GM18858 (cell line): ENCODE data around the gene URI1.

Experiments
- ATAC-seq: cut with Tn5 transposase; IDR thresholded peaks from one replicate; pipeline ENCODE4 v1.9.1; 2021; ENCODE audit not compliant: unreplicated experiment

The URI1 gene

DNA sequence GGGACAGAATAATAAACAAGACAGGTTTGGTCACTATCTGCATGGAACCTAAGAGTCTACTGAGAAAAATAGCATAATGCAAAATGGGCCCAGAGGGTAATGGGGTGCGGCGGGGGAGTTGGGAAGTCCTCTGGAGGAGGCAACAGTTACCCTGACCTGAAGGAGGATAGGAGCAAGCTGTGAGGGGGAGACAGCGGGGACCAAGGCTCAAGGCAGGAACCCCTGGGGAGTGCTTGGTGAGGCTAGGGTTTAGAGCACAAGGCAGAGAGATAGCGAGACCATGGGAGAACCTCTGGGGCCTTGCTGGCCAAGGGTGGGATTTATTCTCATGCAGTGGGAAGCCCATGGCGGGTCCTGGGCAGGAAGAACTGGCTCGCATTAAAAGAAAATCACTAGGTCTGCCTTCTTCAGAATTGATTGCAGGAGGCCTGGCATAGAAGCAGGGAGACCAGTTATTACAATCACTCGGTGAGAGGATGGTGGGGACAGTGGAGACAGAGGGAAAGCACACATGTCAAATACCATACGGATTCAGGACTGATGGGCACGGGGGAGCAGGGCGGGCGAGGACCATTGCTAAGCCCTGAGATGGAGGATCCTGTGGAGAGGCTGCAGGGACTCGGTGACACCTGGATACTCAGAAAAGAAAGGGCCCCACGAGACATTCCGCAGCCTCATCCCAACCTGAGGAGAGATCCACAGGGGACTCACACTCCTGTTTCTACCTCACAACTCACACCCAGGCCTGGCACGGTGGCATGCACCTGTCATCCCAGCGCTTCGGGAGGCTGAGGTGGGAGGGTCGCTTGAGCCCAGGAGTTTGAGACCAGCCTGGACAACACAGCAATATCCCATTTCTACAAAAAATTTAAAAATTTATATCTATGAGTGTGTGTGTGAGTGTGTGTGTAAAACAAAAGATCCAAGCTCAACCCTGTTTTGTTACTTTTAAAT is 110.4 kb downstream of the URI1 start:
- ATAC-seq: no peak

DNA sequence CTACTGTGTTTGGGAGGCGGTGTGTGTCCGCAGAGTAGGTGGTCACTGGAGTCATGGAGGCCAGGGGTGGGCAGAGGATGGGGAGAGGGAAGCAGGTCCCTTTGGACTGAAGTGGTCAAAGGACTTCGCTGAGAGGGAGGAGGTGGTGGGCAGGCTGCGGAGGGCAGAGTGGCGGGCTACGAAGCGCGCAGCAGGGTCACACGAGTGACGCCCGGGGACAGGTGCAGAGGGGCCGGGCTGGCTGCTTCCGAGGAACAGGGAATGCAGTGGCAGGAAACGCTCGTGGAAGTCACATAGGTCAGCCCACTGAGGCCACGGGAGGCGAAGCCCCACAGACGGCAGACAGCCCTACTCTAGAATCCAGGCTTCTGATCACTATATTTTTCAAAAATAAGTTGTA is 111.5 kb downstream of the URI1 start:
- ATAC-seq: no peak

DNA sequence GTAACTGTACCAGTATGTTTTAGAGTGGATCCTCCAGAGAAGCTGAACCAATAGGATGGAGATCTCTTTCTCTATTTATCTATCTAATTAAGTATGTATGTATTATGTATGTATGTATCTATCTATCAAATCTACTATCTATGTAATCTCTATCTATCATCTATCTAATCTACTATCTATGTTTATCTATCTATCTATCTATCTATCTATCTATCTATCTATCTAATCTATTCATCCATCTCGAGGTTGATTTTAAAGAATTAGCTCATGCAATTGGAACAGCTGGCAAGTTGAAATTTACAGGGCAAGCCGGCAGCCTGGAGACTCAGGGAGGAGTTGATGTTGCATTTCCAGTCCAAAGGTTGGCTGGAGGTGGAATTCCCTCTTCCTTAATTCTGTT is 112.2 kb downstream of the URI1 start:
- ATAC-seq: no peak

DNA sequence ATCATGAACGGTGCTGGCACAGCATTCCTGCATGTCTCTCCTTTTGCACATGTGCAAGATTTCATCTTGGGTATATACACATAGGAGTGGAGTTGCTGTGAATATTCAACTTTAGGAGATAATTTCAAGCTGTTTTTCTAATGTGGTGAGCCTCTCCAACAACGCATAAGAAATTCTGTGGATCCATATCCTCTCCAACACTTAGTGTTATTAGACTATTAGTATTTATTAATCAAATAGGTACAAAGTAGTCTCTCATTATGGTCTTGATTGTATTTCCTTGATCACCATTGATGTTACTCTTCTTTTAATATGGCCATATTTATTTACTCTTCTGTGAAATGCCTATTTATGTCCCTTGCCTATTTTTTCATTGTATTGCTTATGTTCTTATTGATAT is 114.5 kb downstream of the URI1 start:
- no peak for ATAC-seq

DNA sequence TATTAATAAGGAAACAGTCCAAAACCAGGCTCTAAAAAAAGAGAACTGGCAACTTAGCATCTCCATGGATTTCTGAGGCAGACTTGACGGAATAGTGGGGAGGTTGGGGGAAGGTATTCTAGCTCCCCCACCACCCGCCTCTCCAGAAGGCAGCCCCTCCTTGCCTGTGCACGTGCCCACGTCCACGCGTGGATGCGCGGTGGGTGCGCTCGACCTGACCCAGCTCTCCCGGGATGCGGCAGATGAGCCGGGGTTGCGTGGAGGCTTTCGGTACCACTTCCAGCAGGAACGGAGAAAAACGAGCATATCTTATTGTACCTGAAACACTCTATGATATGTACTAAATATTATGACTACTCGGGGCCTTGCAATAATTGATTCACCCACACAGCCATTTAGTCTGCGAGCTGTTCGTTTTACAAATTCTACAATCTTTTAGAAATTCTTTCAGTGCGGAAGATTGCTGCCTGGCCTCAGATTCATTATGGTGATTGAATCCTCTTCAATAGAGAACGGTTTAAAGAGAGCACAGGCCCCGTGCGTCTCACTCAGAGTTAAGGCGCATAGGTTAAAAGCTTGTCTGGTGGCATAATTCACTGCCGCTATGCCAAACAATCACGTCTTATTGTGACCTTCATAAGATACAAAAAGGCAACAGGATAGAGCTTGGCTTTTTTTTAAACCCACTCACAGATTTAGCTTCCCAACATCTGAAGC is 117.9 kb downstream of the URI1 start:
- no peak for ATAC-seq

DNA sequence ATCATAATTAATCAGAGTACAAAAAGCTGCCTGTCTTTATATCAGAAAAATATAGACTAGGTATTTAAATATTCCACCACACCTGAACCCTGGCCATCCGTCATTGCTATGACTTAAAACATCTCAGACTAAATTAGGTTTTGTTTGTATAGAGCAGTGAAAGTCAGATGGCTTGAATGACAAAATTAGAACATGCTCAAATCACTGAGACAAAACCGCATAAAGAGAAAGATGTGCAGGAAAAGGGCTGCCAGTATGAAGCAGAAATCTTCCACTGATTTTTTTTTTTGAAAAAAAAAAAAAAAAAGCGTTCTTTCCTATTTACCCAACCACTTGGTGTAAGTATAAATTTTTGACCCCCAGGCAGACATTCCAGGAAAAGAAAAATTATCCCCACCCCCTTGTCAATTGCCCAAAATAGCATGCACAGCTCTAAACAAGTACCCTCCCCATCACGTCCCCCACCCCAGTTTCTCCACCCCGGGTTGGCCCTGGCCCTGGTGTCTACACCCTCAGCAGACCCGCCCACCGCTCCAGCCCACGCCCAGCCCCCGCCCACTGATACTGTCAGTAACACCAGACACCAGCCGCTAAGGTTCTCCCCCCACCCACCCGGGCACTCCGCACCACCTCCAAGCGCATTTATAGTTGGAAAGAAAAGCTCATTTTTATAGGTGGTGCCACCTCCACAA is 118.6 kb downstream of the URI1 start:
- ATAC-seq: no peak

DNA sequence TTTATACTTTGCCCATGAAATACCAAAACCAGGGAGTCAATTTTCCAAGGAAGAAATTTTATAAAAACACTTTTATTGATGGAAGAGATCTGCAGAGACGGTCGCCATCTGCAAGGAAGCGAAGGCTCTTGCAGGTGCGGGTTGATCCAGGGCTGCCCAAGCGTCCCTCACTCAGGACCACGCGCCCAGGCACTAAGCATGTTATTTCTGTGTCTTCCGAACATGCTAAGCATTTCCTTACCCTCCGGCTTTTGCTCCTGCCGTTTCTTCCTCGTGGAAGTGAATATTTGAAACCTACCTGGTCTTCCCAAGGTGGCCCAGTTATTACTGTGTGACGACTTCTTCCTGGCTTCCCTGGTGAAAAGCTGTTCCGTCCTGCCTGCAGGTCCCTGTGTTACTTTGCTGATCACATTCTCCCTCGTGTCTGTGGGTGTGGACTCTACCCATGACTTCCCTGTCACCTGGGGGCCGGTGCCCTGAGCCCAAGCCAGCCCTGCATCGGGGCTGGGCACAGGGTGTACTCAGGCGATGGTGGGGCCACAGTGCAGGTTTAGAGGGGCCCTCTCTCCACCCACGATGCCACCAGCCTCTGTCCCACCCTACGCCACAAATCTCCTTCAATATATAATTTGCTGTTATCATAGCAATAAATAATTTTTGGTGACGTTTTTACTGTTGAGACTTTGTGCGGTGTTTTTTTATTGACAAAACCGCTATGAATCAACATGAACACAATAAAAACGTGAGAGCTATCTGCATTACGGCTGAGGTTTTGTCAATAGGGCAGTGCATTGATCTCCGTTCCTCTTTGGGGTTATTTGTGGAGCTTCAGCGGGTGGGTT is 119.4 kb downstream of the URI1 start:
- ATAC-seq: no peak

DNA sequence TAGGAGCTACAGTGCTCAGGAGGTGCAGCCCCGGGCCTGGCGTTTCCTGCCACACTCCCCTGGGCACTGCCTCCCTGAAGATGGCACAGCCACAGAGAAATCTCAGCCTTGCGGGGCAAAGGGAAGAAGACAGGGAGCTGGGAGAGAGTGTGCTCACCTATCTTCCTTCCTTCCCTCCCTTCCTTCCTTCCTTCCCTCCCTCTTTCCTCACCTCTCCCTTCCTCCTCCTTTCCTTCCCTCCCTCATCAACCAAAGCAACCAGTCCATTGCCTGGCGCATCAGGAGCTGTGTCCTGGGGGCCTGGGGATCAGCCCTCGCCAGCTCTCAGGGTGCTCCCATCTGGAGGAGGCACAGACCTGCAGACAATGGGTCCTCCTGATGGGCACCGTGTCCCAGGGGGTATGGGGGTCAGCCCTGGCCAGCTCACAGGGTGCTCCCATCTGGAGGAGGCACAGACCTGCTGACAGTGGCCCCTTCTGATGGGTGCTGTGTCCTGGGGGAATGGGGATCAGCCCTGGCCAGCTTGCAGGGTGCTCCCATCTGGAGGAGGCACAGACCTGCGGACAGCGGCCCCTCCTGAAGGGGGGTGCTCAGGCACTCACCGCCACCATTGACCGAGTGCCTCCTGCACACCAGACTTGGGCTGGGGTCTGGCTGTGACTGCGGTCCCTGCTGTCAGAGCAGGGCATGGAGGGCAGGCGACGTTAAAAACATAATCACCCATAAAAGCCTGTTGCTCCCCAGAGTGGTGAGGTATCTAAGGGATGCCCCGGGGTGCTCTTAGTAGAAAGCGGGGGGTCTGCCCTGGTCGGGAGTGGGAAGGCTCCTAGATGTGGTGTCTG is 120.2 kb downstream of the URI1 start:
- no peak for ATAC-seq

DNA sequence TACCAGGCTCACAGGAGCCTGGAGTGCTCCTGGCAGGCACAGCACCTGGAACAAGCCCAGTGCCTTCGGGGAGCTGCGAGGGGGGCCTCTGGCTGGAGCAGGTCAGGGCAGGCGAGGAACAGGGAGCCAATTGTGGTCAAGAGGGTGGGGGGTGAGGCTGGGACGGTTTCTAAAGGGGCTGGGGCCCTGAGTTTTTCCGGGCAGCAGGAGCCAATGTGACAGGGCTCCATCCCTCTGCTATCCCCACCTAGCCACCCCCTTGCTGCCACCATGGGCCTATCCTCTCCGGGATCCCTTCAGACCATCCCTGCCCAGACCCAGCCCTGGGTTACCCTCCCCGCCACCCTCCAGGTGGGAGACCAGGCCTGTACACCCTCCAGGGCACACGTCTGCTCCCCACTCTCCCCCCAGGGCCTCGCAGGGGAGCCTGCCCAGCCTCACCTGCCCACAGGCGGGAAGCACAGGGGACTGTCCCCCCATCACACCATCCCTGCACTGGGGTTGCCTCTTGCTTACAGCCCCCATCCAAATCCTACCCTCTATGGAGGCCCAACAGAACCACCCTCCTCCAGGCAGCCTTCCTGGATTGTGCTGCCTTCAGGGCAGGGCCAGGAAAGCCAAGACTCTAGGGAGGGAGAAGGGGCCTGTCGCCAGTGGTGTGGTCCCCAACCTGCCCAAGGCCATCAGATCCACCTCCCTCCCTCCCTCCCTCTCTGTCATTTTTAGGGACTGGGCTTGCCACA is 121.0 kb downstream of the URI1 start:
- ATAC-seq: no peak

DNA sequence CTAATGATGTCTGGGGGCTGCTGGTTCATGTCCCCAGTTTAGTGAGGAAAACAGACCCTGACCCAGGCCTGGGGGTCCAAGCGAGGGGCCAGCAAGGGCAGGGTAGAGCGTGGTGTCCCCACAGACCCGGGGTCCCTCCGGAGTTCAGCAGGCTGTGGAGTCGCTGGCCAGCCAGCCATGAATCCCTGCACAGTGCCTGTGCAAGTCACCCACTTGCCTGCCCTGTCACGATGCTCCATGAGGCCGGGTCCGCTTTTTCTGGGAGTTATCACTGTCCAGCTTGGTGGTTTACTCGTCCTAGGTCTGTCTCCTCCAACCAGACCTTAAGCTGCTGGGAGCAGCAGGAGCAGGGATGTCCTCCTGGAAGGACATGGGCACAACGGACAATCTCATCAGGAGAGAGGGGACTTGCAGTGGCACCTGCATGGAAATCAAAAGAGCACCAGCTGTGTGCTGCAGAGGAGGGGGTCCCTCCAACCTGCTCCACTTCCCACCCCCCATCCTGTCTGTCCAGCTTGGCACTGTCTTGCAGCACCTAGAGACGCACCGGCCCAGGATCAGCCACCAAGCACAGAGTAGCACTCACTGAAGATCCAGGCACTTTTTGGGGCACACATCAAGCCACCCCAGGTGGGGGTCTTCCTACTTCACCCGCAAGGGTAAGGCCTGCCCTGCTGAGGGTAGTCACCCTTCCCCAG is 121.8 kb downstream of the URI1 start:
- ATAC-seq: no peak

DNA sequence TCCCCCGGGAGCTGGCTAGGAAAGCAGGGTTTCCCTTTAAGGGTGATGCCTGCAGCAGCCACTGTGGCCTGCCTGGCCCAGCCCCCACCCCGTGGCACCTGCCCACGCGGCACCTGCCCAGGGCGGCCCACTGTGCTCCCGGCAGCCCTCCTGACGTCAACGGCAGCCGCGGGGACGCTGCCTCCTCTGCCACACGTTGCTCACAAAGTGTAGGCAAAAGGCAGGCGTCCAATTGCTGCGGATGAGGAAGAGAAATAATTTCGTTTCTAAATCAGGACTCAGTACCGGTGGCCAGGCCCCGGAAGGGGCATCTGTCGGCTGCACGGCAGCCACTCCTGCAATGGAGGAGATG is 122.3 kb downstream of the URI1 start:
- ATAC-seq: no peak

DNA sequence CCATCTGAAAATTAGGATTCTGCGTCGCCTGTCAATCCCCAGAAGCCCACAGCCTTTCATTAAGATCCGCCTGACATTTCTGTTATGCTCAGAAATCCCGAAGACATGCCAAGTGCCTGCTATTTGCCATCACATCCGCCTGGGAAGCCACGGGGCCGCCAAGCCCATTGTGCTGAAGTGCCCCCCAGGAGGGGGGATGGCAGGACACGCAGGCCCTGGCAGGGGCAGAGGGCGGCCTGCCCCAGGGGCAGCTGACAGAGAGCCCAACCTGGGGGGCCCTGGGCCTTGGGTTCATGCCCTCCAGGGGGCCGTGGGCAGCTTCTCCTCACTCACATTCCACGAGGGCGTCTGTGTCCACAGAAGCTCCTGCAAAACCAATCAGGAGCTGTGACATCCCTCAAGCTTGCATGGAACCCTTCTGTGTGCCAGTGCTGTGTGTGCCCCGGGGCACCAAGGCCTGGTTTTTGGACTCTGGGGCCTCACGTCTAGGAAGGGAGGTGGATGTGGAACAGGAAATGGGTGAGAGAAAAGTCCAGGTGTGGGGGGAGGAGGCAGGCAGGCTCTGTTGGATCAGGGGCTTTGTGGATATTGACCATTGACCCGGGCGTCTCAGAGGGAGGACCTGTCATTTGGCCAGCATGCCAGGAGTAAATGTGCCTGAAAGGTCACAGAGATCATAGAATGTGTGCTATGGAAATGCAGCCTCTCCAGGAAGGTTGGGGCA is 122.9 kb downstream of the URI1 start:
- no peak for ATAC-seq

DNA sequence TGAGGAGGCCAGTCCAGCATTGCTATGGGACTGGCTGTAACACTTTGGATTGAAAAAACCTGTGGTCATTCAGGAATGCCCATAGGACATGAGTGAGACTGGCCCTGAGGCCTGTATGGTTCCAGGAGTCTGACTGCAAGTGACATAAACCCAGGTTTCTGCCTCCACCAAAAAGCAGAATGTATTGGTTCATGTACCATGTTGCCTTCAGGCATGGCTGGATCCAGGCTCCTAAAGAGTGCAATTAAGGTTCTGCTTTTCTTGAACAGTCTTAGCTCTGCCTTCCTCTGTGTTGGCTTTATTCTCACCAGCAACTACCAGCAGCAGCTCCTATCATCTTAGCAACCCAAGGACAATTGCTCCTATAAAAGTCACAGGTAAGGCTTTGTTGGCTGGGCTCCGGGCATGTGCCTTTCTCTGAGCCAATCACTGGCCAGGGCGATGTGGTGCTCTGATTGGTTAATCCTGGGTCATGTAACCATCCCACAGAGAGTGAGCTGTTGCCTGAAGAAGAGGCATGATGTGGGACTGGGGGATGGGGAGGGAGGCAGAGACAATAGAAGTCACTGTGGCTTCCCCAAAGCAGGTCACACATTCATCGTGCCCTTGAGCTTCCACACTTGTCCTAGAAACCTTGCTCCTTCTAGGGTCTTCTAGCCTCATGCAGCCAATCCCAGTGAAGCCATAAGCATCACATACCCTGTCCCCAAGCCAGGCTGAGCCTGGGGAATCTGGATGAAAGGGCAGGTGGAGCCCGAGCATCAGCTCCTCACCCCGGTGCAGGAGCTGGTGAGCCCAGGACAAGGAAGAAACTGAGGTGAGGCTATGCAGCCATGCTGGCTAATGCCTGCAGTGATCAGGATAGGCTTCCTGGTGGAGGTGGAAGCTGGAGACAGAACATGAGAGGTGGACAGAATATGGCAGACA is 123.9 kb downstream of the URI1 start:
- ATAC-seq: no peak
